Spleen (tissue), 7 donors: Measurements from ENCODE around the gene ZNF586.

Source experiments
- POLR2A ChIP-seq, 3 donors: fragments of 450-650 bp; IDR thresholded peaks; one replicate each; pipeline ENCODE4 v1.5.1; 2017; ENCODE audit warnings: antibody characterized with exemption in 3 of 3, mild to moderate bottlenecking in 1 of 3
- POLR2AphosphoS5 ChIP-seq, 3 donors: sonication (generic); formaldehyde crosslinking; IDR thresholded peaks; one replicate each; pipeline ENCODE4 v1.5.1; 2017; ENCODE audit warnings: antibody characterized with exemption in 3 of 3
- TF ChIP-seq, protein P1 (sequence below), 11 experiments: fragments of 200-600 bp in 7 of 11; fragments of 450-650 bp in 4 of 11; sonication (generic) in 4 of 11; IDR thresholded peaks in 8 of 11; conservative IDR thresholded peaks in 3 of 11; 1 replicate in 7 of 11; 2 replicates in 4 of 11; pipeline versions ENCODE4 v1.4.0 to v1.8.0; 2016 to 2021; ENCODE audit warnings: antibody characterized with exemption in 11 of 11, inconsistent platforms in 4 of 11, mild to moderate bottlenecking in 1 of 11
- donor health status: DM: no; HTN: no; CAD: no; lungs with moderate emphysema.
- donor health status: DM: no; HTN: no; CAD: no.
- donor health status: DM: no; HTN: no; CAD: no.

DNA sequence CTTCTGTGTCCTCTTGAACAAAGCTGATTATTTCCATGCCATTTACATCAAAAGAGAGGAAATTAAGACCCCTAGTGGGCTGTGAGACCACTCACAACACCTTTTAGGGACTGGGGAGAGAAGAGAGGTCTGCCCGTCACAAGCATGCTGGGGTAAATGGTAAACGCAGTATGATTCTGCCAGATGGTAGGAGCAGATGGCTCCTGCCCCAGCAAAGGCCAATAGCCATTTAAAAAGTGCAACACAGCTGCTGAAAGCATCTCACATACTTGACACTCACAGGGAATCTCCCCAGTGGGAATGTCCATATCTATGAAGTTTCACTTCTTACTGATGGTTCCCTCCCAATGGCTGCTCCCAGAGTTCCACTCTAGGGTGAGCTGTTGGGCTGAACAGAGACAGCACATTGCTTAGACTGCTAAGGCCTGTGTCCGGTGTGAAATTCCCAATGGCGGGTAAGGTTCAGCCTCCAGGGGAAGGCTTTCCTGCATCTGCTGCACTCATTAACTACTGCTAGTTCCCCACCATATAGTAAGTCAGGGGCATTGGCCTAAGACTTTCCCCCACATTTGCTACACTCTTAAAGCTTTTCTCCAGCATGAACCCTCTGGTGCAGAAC, 49.5 kb upstream of the ZNF586 start:
- TF ChIP-seq, protein P1, sequence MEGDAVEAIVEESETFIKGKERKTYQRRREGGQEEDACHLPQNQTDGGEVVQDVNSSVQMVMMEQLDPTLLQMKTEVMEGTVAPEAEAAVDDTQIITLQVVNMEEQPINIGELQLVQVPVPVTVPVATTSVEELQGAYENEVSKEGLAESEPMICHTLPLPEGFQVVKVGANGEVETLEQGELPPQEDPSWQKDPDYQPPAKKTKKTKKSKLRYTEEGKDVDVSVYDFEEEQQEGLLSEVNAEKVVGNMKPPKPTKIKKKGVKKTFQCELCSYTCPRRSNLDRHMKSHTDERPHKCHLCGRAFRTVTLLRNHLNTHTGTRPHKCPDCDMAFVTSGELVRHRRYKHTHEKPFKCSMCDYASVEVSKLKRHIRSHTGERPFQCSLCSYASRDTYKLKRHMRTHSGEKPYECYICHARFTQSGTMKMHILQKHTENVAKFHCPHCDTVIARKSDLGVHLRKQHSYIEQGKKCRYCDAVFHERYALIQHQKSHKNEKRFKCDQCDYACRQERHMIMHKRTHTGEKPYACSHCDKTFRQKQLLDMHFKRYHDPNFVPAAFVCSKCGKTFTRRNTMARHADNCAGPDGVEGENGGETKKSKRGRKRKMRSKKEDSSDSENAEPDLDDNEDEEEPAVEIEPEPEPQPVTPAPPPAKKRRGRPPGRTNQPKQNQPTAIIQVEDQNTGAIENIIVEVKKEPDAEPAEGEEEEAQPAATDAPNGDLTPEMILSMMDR (IDR thresholded peaks at IDR 0.05 in 8 of 11, conservative IDR thresholded peaks at IDR 0.05 in 3 of 11) = no peak
- no peak for TF ChIP-seq POLR2AphosphoS5 (IDR thresholded peaks at IDR 0.05)
- no peak for TF ChIP-seq POLR2A (IDR thresholded peaks at IDR 0.05)
